Heart right ventricle (tissue), 16 donors: ENCODE data around the gene RHOG. TPM values are rescaled to one million over a fixed set of nuclear protein-coding genes. Genes with fewer than 3 reads are reported as not detected.

Experiments
- ATAC-seq, 8 donors: fragments of 200-7000 bp; cut with Tn5 transposase; one replicate each; pipeline ENCODE4 v1.9.1; 2020; ENCODE audit warnings: mild to moderate bottlenecking in 8 of 8, moderate library complexity in 8 of 8, moderate number of reproducible peaks in 1 of 8
- DNase-seq, 2 donors: peaks; one replicate each; pipeline ENCODE4 v3.0.0-alpha.2; 2020
- H3K27ac ChIP-seq, 10 donors: fragments of 200-600 bp; sonication (generic) in 2 of 10; one replicate each; pipeline versions ENCODE4 v1.5.0 to v1.8.0; 2020 to 2022; ENCODE audit warnings: mild to moderate bottlenecking in 3 of 10
- H3K27me3 ChIP-seq, 7 donors: fragments of 200-600 bp; one replicate each; pipeline ENCODE4 v1.8.0; 2021 to 2022; ENCODE audit warnings: mild to moderate bottlenecking in 2 of 7
- H3K36me3 ChIP-seq, 9 donors: fragments of 200-600 bp; sonication (generic) in 1 of 9; one replicate each; pipeline versions ENCODE4 v1.5.0 to v1.8.0; 2020 to 2022; ENCODE audit warnings: mild to moderate bottlenecking in 2 of 9
- H3K4me1 ChIP-seq, 9 donors: fragments of 200-600 bp; sonication (generic) in 1 of 9; one replicate each; pipeline versions ENCODE4 v1.5.0 to v1.8.0; 2020 to 2022; ENCODE audit warnings: mild to moderate bottlenecking in 4 of 9
- H3K4me3 ChIP-seq, 10 donors: fragments of 200-600 bp; sonication (generic) in 2 of 10; one replicate each; pipeline versions ENCODE4 v1.5.0 to v1.8.0; 2020 to 2022; ENCODE audit warnings: mild to moderate bottlenecking in 7 of 10, moderate library complexity in 2 of 10
- H3K9me3 ChIP-seq, 11 donors: fragments of 200-600 bp in 10 of 11; sonication (generic) in 2 of 11; one replicate each; pipeline versions ENCODE4 v1.5.0 to v1.8.0; 2013 to 2022; ENCODE audit warnings: mild to moderate bottlenecking in 2 of 11, control low read depth in 1 of 11, moderate library complexity in 1 of 11
- WGBS, 2 donors: extraction: QIAGEN DNeasy Blood & Tissue Kit; methylation state at CpG; one replicate each; pipeline ENCODE4 v1.1.7; 2013; ENCODE audit warnings: inconsistent platforms in 1 of 2; 5-methylcytosine and 5-hydroxymethylcytosine counted together
- intact Hi-C, 10 donors: fragments of 100-400 bp; cut with DNase I; formaldehyde crosslinking; loops; one replicate each; pipeline versions ENCODE4 v1.11.1 to v1.14.2; 2022
- polyA plus RNA-seq, 2 donors: library from polyadenylated mRNA; stranded (reverse); fragments of 200-250 nt; gene quantifications; one replicate each; pipeline ENCODE4 v1.2.3, GENCODE V29; 2013
- total RNA-seq, 10 donors: library from RNA; stranded (reverse); fragmentation: NEBNext Ultra II Directional in 3 of 10; extraction: Animal tissue kit (Norgen Biotek cat#: 25700) in 3 of 10; gene quantifications; one replicate each; pipeline versions ENCODE4 v1.2.1 to v1.2.4, GENCODE V29; 2021 to 2023
- TF ChIP-seq, protein P1 (sequence below), 9 donors: fragments of 200-600 bp; sonication (generic) in 2 of 9; IDR thresholded peaks; one replicate each; pipeline versions ENCODE4 v1.5.0 to v1.8.0; 2021 to 2022; ENCODE audit warnings: antibody characterized with exemption in 9 of 9, mild to moderate bottlenecking in 5 of 9, moderate library complexity in 1 of 9
- donor health status: Arrhythmogenic right ventricular cardiomyopathy.
- donor health status: ischemic (EF 13 %, LVEDD 7.1; RV severe dilation, severe dysfunction).
- donor health status: healthy with polysubstance abuse.
- donor health status: DM: no; HTN: yes; CAD: no.
- donor health status: DM: no; HTN: no; CAD: no.
- donor health status: ischemic (EF 25% LVEDD 6.9; RV normal size, moderate dysfunction).
- donor health status: ischemic (EF 25% LVEDD 5.7; RV mildly dilated, moderate dysfunction).
- donor health status: healthy.
- donor health status: DM: yes; HTN: yes; CAD: no.
- donor health status: Ischemic cardiomyopathy.
- donor health status: ischemic (EF 35%, LVEDD 5.7; RV mildly dilated, moderate dysfunction).
- donor health status: nonischemic (EF 11% LVEDD 7.7; RV severe dilation, severe dysfunction).
- donor health status: DM: yes; HTN: yes; CAD: no.
- donor health status: PGD.
- donor health status: ischemic (EF 29% LVEDD 5.4; RV normal size, mild dysfunction).
- donor health status: nonischemic (EF 23%, LVEDD 6.1; RV moderate dilation, normal function).

RHOG gene
- total and polyA plus RNA-seq, 12 donors: 15.3 to 55.7 (median 20.5) TPM

DNA sequence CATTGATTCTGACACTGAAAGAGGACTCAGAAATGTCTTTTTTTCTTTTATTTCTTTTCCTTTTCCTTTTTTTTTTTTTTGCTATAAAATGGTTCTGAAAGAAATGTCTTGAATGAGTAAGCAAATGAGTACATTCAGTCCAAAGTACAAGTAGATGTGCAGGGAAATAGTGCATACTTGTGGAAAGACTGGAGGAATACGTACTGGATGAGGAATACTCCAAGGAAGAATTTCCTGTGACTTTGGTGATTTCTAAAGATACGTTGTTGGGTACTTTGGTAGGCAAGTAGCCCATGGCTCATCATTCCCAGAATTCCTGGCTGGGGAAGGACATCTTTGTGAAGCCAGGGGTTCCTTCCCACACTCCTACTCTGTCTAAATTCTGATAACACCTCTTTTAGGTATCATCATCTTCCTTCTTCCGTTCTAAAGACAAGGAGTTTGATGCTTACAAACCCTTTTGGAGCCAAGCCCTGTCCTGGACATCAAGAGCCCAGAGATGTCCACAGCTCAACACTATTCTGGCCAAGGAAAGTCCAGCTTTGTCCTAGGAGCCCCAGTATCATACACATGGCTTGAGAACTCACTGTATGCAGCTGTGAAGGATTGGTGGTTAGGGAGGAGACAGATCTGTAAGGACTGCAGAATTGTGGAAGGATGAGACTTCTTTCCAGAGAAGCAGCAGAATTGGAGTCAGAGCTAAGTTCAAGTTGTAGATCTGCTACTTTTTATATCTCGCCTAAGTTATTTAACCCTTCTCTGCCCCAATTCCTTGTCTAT lies 38.6 kb downstream of the RHOG start:
- H3K4me3 ChIP-seq: no peak overlapping the region
- H3K27ac ChIP-seq: no peak overlapping the region
- H3K9me3 ChIP-seq: no peaks in the 10 kb centered on the region
- no peak for DNase-seq
- WGBS, 2 donors: 71 to 77% methylated on average over 4 of the region's 4 CpGs
- TF ChIP-seq, protein P1, sequence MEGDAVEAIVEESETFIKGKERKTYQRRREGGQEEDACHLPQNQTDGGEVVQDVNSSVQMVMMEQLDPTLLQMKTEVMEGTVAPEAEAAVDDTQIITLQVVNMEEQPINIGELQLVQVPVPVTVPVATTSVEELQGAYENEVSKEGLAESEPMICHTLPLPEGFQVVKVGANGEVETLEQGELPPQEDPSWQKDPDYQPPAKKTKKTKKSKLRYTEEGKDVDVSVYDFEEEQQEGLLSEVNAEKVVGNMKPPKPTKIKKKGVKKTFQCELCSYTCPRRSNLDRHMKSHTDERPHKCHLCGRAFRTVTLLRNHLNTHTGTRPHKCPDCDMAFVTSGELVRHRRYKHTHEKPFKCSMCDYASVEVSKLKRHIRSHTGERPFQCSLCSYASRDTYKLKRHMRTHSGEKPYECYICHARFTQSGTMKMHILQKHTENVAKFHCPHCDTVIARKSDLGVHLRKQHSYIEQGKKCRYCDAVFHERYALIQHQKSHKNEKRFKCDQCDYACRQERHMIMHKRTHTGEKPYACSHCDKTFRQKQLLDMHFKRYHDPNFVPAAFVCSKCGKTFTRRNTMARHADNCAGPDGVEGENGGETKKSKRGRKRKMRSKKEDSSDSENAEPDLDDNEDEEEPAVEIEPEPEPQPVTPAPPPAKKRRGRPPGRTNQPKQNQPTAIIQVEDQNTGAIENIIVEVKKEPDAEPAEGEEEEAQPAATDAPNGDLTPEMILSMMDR (IDR thresholded peaks at IDR 0.05): no peak
- peaks cover 0 to 9% (median 8%) of the 10 kb centered on the region in 9 donors for H3K4me1 ChIP-seq
- intact Hi-C loops: no loop called here
- H3K27me3 ChIP-seq: no peaks in the 10 kb centered on the region
- ATAC-seq: no peak
- no peaks in the 10 kb centered on the region for H3K36me3 ChIP-seq

DNA sequence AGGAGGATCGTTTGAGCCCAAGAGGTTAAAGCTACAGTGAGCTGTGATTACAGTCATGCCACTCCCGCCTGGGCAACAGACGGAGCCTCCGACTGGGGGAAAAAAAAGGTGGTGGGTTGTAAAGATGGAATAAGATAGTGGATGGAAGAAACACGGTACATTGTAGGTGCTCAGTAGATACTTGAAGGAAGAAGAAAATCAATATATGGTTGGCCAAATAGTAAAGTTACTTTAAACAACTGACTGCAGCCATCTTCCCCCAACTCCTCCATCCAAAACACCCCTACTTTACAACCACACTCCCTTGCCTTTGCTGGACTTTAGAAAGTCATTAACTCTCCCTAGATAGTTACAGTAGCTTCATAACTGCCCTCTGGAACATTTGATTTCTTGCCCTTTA lies 40.9 kb downstream of the RHOG start:
- intact Hi-C loops: loop anchor here in 4 of 10 donors (5.0 kb wide), 2 partner anchors 37 to 42 kb away; partner anchors contain the start of gene RHOG (in 3 of the 4)
- DNase-seq: no peak
- TF ChIP-seq, protein P1 (IDR thresholded peaks at IDR 0.05): no peak
- Histone ChIP-seq H3K36me3 (peaks cover 0 to 5% (median 0%) of the 10 kb centered on the region in 9 donors), H3K27ac (no peak overlapping the region), H3K9me3 (no peaks in the 10 kb centered on the region), H3K4me3 (no peak overlapping the region), H3K4me1 (peaks cover 4 to 29% (median 26%) of the 10 kb centered on the region in 9 donors), H3K27me3 (no peaks in the 10 kb centered on the region)
- ATAC-seq: no peak
- 65 to 89% methylated on average over 5 of the region's 5 CpGs for WGBS, 2 donors

DNA sequence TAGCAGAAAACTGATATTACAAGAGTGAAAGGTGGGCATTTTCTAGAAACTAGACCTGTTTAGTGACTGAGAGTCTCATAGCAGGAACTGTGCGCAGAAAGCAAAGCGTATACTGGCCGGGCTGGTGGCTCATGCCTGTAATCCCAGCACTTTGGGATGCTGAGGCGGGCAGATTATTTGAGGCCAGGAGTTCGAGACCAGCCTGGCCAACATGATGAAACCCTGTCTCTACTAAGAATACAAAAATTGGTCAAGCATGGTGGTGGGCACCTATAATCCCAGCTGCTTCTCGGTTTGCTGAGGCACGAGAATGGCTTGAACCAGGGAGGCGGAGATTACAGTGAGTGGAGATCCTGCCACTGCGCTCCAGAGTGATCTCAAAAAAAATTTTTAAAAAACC lies 41.6 kb downstream of the RHOG start:
- TF ChIP-seq, protein P1 (IDR thresholded peaks at IDR 0.05): no peak
- WGBS, 2 donors: 89 to 96% methylated on average over 9 of the region's 9 CpGs
- intact Hi-C loops: loop anchor here in 4 of 10 donors (5.0 kb wide), 2 partner anchors 38 to 43 kb away; partner anchors contain the start of gene RHOG (in 3 of the 4)

DNA sequence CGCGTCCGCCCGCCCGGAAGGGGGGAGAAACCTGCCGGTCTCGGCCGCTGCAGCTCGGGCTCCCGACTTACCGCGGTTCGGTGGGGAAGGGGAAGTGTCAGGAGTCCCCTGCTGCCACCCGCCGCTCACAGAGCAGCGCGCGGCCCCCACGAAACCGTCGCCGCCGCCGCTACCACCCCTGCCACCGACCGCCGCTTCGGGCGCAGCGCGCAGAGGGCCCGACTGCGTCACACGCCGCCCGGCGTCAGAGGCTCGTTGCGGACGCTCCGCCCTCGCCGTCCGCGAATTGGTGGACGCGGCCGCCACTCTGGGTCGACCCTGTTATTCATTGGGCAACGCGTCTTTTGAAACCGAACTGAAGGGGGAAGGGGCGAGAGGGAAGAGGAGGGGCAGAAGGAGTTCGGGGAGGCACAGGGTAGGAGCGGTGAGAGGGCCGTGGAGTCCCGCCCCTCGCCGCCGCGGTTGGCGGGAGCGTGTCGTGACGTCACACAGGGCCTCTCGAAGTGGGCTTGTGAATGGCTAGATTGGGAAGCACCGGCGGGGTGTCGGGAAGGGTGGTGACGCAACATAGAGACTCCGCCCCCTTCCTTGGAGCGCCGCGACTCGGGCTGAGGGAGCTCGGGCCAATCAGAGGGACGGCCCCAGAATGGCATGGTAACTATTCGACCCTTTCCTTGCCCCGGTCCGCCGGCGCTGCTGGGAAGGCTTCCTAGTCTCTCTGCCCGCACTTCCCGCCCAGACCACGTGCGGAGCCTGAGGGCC lies 43.2 kb downstream of the RHOG start, which contains the start of gene NUP98:
Gene NUP98 (minus strand): TSS at position 226 of the 762 bp plus-strand sequence. CDS start 15,437 bp downstream, outside the sequence.
- WGBS, 2 donors: 0 to 1% methylated on average over 86 of the region's 86 CpGs
- intact Hi-C loops: loop anchor here in 5 of 10 donors (1.0 to 5.0 kb wide), 3 partner anchors 40 to 45 kb away; partner anchors contain the start of gene RHOG (in 3 of the 5)
- Histone ChIP-seq H3K27ac (peak within 1 kb of the TSS; percentile 91 to 100 (median 96)), H3K4me1 (peaks cover 4 to 37% (median 33%) of the 10 kb centered on the region in 9 donors), H3K36me3 (peaks cover 0 to 28% (median 11%) of the 10 kb centered on the region in 9 donors), H3K4me3 (peak within 1 kb of the TSS; percentile 71 to 99 (median 93)), H3K27me3 (no peaks in the 10 kb centered on the region), H3K9me3 (no peaks in the 10 kb centered on the region)
- ATAC-seq (peak; percentile 95 to 98 (median 97)), DNase-seq (peak; percentile 99 to 100)
- TF ChIP-seq, protein P1 (IDR thresholded peaks at IDR 0.05): peak in 1 of 9 donors; percentile 0

More for the DNA sequence above, 41.6 kb downstream of the RHOG start:
- Histone ChIP-seq H3K36me3 (peaks cover 0 to 12% (median 0%) of the 10 kb centered on the region in 9 donors), H3K4me3 (no peak overlapping the region), H3K4me1 (peaks cover 4 to 36% (median 32%) of the 10 kb centered on the region in 9 donors), H3K9me3 (no peaks in the 10 kb centered on the region), H3K27me3 (no peaks in the 10 kb centered on the region), H3K27ac (no peak overlapping the region)
- ATAC-seq (no peak), DNase-seq (no peak)
